ENCODE results near the gene CLIC1.

GRCh38 chr6:31761343-31761742 is 25.0 kb upstream of the CLIC1 start:
- TF ChIP-seq FOXM1 (IDR thresholded peaks at IDR 0.05; ENCODE audit: borderline replicate concordance, low read depth): no peak
- no peak for TF ChIP-seq MAX (IDR thresholded peaks at IDR 0.05)
- TF ChIP-seq NFIC (IDR thresholded peaks at IDR 0.05): no peak
- TF ChIP-seq EP300 (IDR thresholded peaks at IDR 0.05; ENCODE audit: borderline replicate concordance): no peak
- TF ChIP-seq EGR1 (IDR thresholded peaks at IDR 0.05): no peak
- TF ChIP-seq TEAD4 (IDR thresholded peaks at IDR 0.05): no peak
- TF ChIP-seq, protein P1, sequence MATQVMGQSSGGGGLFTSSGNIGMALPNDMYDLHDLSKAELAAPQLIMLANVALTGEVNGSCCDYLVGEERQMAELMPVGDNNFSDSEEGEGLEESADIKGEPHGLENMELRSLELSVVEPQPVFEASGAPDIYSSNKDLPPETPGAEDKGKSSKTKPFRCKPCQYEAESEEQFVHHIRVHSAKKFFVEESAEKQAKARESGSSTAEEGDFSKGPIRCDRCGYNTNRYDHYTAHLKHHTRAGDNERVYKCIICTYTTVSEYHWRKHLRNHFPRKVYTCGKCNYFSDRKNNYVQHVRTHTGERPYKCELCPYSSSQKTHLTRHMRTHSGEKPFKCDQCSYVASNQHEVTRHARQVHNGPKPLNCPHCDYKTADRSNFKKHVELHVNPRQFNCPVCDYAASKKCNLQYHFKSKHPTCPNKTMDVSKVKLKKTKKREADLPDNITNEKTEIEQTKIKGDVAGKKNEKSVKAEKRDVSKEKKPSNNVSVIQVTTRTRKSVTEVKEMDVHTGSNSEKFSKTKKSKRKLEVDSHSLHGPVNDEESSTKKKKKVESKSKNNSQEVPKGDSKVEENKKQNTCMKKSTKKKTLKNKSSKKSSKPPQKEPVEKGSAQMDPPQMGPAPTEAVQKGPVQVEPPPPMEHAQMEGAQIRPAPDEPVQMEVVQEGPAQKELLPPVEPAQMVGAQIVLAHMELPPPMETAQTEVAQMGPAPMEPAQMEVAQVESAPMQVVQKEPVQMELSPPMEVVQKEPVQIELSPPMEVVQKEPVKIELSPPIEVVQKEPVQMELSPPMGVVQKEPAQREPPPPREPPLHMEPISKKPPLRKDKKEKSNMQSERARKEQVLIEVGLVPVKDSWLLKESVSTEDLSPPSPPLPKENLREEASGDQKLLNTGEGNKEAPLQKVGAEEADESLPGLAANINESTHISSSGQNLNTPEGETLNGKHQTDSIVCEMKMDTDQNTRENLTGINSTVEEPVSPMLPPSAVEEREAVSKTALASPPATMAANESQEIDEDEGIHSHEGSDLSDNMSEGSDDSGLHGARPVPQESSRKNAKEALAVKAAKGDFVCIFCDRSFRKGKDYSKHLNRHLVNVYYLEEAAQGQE (IDR thresholded peaks at IDR 0.05; ENCODE audit: low read depth): no peak
- no peak for TF ChIP-seq YY1 (IDR thresholded peaks at IDR 0.05; ENCODE audit: low read depth)
- no peak for TF ChIP-seq RAD21 (IDR thresholded peaks at IDR 0.05; ENCODE audit: low read depth)
- TF ChIP-seq CREB1 (IDR thresholded peaks at IDR 0.05; ENCODE audit: low read depth): no peak
- no peak for TF ChIP-seq TAF1 (IDR thresholded peaks at IDR 0.05; ENCODE audit: low read depth)
